BJ (cell line): ENCODE data around the gene CANT1. TPM values are rescaled to one million over a fixed set of nuclear protein-coding genes. Genes with fewer than 3 reads are reported as not detected.
"Not testable (repeated sequence)": the region's sequence is repeated elsewhere in the genome, so short reads cannot be mapped to it uniquely, and the experiment has no call there.

ENCODE experiments used
- CTCF ChIA-PET: fragments of 350-600 bp; formaldehyde crosslinking; extraction: SDS; loops from one replicate; lab custom pipeline; 2021; ENCODE audit warnings: antibody characterized with exemption, inconsistent platforms; lab: Yijun Ruan, JAX
- POLR2A ChIA-PET: fragments of 300-600 bp; sonication (Branson Sonifier 250); formaldehyde crosslinking; extraction: SDS; loops from one replicate; lab custom pipeline; 2021; ENCODE audit warnings: antibody characterized with exemption; lab: Charles Lee
- DNase-seq: peaks from one replicate; pipeline ENCODE4 v3.0.0-alpha.2; 2011; ENCODE audit warnings: low read depth
- H3K27me3 ChIP-seq: 2 replicates; pipeline ENCODE4 v1.6.0; 2011; ENCODE audit warnings: low read length; ENCODE audit not compliant: control insufficient read depth, insufficient read depth
- H3K36me3 ChIP-seq: 2 replicates; pipeline ENCODE4 v1.5.1; 2011; ENCODE audit warnings: low read length; ENCODE audit not compliant: control insufficient read depth, insufficient read depth
- H3K4me3 ChIP-seq: 2 replicates; pipeline ENCODE4 v1.5.1; 2011; ENCODE audit warnings: low read depth, mild to moderate bottlenecking, control low read depth, low read length
- CTCF ChIP-seq: IDR thresholded peaks from 2 replicates; pipeline ENCODE4 v1.5.1; 2011; ENCODE audit warnings: low read depth, mild to moderate bottlenecking, control low read depth, inconsistent platforms, low read length, moderate library complexity; ENCODE audit not compliant: insufficient read depth
- polyA plus RNA-seq: library from polyadenylated mRNA; depleted of rRNA; stranded (reverse); fragments of >200 nt; gene quantifications from 2 replicates; pipeline ENCODE4 v1.2.3, GENCODE V29; 2011

Gene CANT1
- polyA plus RNA-seq, 1 experiment, result 83.5 TPM

- Histone ChIP-seq H3K36me3 (no peaks in the 10 kb centered on the region), H3K27me3 (no peaks in the 10 kb centered on the region; the same call in 1 of the 2 replicates), H3K4me3 (no peak overlapping the region)
- no peak for DNase-seq
- TF ChIP-seq CTCF, result no peak
- POLR2A ChIA-PET, result no interaction called here
- CTCF ChIA-PET, result interaction anchor here (0.9 to 4.0 kb wide), 4 partner anchors 15 to 86 kb away, joined by 3 to 29 read pairs (median 3); no protein-coding TSS in a partner anchor
Measured at GRCh38 chr17:78951967-78952551, 57.5 kb downstream of the CANT1 start.

GRCh38 chr17:78950870-78951269 is 58.7 kb downstream of the CANT1 start:
- POLR2A ChIA-PET, result no interaction called here
- H3K4me3 ChIP-seq, result no peak overlapping the region
- H3K36me3 ChIP-seq, result no peaks in the 10 kb centered on the region
- no peak for DNase-seq
- no peaks in the 10 kb centered on the region; the same call in 1 of the 2 replicates for H3K27me3 ChIP-seq
- no peak for TF ChIP-seq CTCF
- CTCF ChIA-PET, result interaction anchor here (0.6 to 1.1 kb wide), 2 partner anchors 14 to 99 kb away, joined by 4 to 7 read pairs; no protein-coding TSS in a partner anchor

- no peak for DNase-seq
- Histone ChIP-seq H3K36me3 (no peaks in the 10 kb centered on the region), H3K27me3 (no peaks in the 10 kb centered on the region), H3K4me3 (no peak overlapping the region)
- TF ChIP-seq CTCF, result no peak
- CTCF ChIA-PET, result interaction anchor here (0.5 to 0.9 kb wide), 2 partner anchors 16 to 24 kb away, joined by 3 read pairs; no protein-coding TSS in a partner anchor
- POLR2A ChIA-PET, result no interaction called here
Measured at GRCh38 chr17:78947235-78948149, 62.1 kb downstream of the CANT1 start.

- no peaks in the 10 kb centered on the region for H3K36me3 ChIP-seq
- no peak for DNase-seq
- TF ChIP-seq CTCF, result no peak
- H3K27me3 ChIP-seq, result no peaks in the 10 kb centered on the region
- no peak overlapping the region for H3K4me3 ChIP-seq
- ChIA-PET POLR2A (no interaction called here), CTCF (interaction anchor here (0.5 to 0.9 kb wide), 2 partner anchors 15 to 24 kb away, joined by 3 read pairs; no protein-coding TSS in a partner anchor)
Measured at GRCh38 chr17:78946631-78947030, 62.9 kb downstream of the CANT1 start.

- ChIA-PET CTCF (no interaction called here), POLR2A (no interaction called here)
- no peaks in the 10 kb centered on the region for H3K36me3 ChIP-seq
- TF ChIP-seq CTCF, result no peak
- no peak for DNase-seq
- H3K27me3 ChIP-seq, result no peaks in the 10 kb centered on the region
- H3K4me3 ChIP-seq, result no peak overlapping the region
Measured at GRCh38 chr17:78946131-78946530, 63.4 kb downstream of the CANT1 start.

GRCh38 chr17:78945455-78945854 is 64.1 kb downstream of the CANT1 start:
- H3K27me3 ChIP-seq, H3K4me3 ChIP-seq, POLR2A ChIA-PET, CTCF ChIA-PET, DNase-seq, H3K36me3 ChIP-seq: not testable (repeated sequence)
